ENCODE data around the gene AMZ1. TPM values are rescaled to one million over a fixed set of nuclear protein-coding genes. Genes with fewer than 3 reads are reported as not detected.

Gene AMZ1
- polyA plus RNA-seq, 1 donor: 0.34 TPM

DNA sequence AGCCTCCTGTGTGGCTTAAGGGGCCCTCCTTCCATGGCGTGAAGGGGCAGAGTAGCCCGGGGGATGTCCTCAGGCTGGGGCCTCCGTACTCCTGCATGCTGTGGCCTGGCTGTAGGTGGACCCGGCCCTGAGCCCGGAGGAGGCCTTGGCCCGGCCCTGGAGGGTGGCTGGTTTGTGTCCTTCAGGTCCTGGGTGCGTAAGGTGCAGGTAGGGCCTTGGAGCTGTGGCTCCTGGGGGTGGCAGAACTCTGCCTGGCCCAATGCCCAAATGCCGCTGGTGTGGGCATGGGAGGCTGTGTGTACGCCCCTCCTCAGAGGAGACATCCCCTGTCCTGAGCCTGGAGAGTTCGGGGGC is 26.9 kb upstream of the AMZ1 start:
- Histone ChIP-seq H3K9me3 (ENCODE audit: control insufficient read depth, low read depth, low read length) (peaks cover 6% of the 10 kb centered on the region), H3K4me3 (ENCODE audit: low read length) (no peak overlapping the region), H3K4me1 (ENCODE audit: control insufficient read depth, insufficient read depth, low read length) (peaks cover 11% of the 10 kb centered on the region), H3K27ac (ENCODE audit: low read length) (no peak overlapping the region), H3K36me3 (ENCODE audit: control insufficient read depth, insufficient read depth, low read length) (peaks cover 67% of the 10 kb centered on the region), H3K27me3 (ENCODE audit: control insufficient read depth, insufficient read depth, low read length) (no peaks in the 10 kb centered on the region)
- no peak for DNase-seq
- WGBS (ENCODE audit: insufficient coverage, low lambda C conversion rate): no CpG with 5 or more reads among the region's 10 CpGs

DNA sequence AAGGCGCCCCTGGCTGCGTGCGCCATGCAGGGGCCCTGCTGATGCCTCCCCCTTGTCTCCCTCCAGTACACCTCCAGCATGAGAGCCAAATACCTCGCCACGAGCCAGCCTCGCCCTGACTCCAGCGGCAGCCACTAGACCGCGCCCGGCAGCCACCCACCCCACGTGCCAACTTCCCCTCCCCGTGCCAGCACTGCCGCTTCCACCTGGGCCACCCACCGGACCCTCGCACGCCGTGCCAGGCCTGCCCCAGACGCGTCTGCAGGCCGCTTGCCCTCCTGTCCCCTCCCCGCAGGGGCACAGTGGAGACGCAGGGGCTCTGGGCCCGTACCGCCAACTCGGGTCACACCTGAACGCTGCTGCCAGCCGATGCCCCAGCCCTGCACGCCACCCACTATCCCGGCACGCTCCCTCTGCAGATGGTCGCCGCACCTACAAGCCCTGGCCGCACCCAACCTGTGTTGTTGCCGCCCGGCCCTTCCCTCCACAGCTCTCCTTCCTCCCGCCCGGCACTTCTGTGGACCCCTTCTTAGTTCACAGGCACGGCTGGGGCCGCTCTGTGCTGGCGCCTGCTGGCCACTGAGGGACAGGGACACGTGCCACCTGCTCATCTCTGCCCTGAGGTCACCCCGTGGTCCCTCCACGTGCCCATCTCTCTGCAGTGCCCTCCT is 26.3 kb upstream of the AMZ1 start:
- WGBS (ENCODE audit: insufficient coverage, low lambda C conversion rate): no CpG with 5 or more reads among the region's 43 CpGs
- H3K36me3 ChIP-seq (ENCODE audit: control insufficient read depth, insufficient read depth, low read length): peaks cover 61% of the 10 kb centered on the region

DNA sequence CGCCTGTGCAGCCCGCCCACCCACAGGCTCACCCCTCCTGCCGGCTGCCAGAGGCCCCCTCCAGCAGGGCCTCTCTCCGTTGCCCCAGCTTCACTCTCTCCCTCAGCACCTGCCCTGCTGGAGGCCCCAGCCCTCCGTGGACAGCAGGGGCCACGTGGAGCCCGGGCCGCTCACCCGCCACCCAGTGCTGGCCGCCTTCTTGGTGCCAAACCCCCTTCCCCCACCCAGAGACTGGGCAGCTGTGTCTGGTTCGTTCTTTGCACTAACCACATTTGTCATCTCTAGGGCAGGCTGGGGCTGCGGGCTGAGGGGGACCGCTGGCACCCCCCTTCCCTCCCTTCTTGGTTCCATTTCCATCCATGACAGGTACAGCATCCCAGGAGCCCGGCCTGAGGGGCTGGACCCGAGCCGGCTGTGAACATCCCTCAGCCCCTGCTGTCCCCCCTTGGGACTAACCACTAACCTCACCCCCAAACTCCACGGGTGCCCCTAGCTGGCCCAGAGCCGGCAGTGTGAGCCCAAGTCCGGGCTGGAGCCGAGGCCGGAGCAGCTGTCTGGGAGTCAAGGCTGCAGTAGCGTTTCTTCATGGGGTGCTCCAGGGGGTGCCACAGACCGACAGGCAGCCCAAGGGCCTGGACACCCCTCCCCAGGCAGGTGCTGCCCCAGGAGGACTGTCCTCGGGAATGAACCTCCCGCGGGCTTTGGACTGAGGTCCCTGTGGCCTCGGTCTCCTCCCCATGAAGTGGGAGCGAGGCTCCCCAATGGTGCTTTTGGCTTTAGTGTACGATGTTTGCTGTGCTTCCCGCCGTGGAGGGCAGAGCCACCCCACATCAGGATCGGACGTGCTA is 25.5 kb upstream of the AMZ1 start:
- Histone ChIP-seq H3K27ac (ENCODE audit: low read length) (no peak overlapping the region), H3K27me3 (ENCODE audit: control insufficient read depth, insufficient read depth, low read length) (no peaks in the 10 kb centered on the region), H3K9me3 (ENCODE audit: control insufficient read depth, low read depth, low read length) (peaks cover 6% of the 10 kb centered on the region), H3K4me3 (ENCODE audit: low read length) (no peak overlapping the region), H3K36me3 (ENCODE audit: control insufficient read depth, insufficient read depth, low read length) (peaks cover 53% of the 10 kb centered on the region), H3K4me1 (ENCODE audit: control insufficient read depth, insufficient read depth, low read length) (peaks cover 15% of the 10 kb centered on the region)
- no CpG with 5 or more reads among the region's 33 CpGs for WGBS (ENCODE audit: insufficient coverage, low lambda C conversion rate)
- no peak for DNase-seq

More for the DNA sequence above, 26.3 kb upstream of the AMZ1 start:
- Histone ChIP-seq H3K27me3 (ENCODE audit: control insufficient read depth, insufficient read depth, low read length) (no peaks in the 10 kb centered on the region), H3K4me1 (ENCODE audit: control insufficient read depth, insufficient read depth, low read length) (peaks cover 12% of the 10 kb centered on the region), H3K27ac (ENCODE audit: low read length) (no peak overlapping the region), H3K4me3 (ENCODE audit: low read length) (no peak overlapping the region), H3K9me3 (ENCODE audit: control insufficient read depth, low read depth, low read length) (peaks cover 6% of the 10 kb centered on the region)
- DNase-seq: no peak

DNA sequence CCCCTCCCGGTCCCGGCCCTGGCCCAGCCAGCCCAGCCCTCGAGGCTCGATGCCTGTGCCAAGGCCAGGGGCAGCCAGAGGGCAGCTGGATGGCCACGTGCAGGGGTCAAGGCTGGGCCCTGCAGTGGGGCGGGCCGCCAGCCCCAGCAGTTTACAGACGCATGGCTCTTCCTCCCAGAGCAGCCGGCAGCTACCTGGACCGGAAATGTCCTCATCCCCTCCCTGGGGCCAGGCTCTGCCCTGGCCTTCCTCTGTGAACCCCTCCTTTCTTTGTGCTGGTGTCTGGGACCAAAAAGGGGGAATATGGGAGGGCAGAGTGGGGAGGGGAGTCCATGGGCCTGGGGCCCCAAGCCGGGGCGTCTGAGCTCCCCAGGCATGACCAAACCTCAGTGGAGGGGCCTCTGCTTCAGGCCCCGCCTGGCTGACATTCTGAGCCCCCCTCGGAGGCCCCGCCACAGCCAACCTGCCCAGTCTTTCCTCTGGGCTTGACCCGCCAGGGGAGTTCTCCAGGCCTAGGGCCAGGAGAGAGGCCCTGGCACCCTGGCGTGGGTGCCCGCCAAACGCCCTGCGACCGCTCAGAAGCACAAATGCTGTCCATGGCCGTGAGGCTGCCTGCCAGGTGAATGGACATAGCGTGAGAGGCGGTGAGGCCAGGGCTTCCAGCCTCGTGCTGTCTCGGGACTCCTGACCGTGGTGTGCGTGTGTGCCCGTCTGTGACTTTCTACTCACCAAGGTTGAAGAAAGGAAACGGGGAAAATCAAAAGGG is 24.7 kb upstream of the AMZ1 start:
- H3K27ac ChIP-seq (ENCODE audit: low read length): no peak overlapping the region
- no CpG with 5 or more reads among the region's 30 CpGs for WGBS (ENCODE audit: insufficient coverage, low lambda C conversion rate)
- H3K4me3 ChIP-seq (ENCODE audit: low read length): no peak overlapping the region
- H3K4me1 ChIP-seq (ENCODE audit: control insufficient read depth, insufficient read depth, low read length): peaks cover 17% of the 10 kb centered on the region
- H3K36me3 ChIP-seq (ENCODE audit: control insufficient read depth, insufficient read depth, low read length): peaks cover 45% of the 10 kb centered on the region
- peak in 1 of 2 donors; percentile 36 for DNase-seq
- peaks cover 6% of the 10 kb centered on the region for H3K9me3 ChIP-seq (ENCODE audit: control insufficient read depth, low read depth, low read length)
- no peaks in the 10 kb centered on the region for H3K27me3 ChIP-seq (ENCODE audit: control insufficient read depth, insufficient read depth, low read length)

DNA sequence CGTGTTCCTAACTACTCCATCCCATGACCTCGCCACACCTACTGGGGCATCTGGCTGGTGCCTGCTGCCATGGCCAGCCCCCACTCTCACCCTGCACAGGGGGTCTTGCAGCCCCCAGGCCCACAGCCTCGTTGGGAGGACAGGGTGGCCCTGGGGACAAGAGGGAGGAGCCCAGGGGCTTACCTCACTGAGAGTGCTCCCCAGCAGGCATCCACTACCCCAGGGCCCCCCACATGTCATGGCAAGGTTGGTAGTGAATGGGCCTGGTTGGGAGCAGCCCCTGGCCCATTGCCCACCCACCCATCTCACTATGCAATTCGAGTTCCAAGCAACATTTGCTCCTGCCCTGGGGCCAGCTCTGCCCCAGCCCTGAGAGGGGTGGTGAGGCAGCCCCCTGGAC is 24.0 kb upstream of the AMZ1 start:
- peaks cover 38% of the 10 kb centered on the region for H3K36me3 ChIP-seq (ENCODE audit: control insufficient read depth, insufficient read depth, low read length)
- no peak overlapping the region for H3K4me3 ChIP-seq (ENCODE audit: low read length)
- H3K27ac ChIP-seq (ENCODE audit: low read length): no peak overlapping the region
- peaks cover 17% of the 10 kb centered on the region for H3K4me1 ChIP-seq (ENCODE audit: control insufficient read depth, insufficient read depth, low read length)
- no peaks in the 10 kb centered on the region for H3K27me3 ChIP-seq (ENCODE audit: control insufficient read depth, insufficient read depth, low read length)
- peaks cover 6% of the 10 kb centered on the region for H3K9me3 ChIP-seq (ENCODE audit: control insufficient read depth, low read depth, low read length)
- no peak for DNase-seq
- WGBS (ENCODE audit: insufficient coverage, low lambda C conversion rate): no CpG with 5 or more reads among the region's 4 CpGs

DNA sequence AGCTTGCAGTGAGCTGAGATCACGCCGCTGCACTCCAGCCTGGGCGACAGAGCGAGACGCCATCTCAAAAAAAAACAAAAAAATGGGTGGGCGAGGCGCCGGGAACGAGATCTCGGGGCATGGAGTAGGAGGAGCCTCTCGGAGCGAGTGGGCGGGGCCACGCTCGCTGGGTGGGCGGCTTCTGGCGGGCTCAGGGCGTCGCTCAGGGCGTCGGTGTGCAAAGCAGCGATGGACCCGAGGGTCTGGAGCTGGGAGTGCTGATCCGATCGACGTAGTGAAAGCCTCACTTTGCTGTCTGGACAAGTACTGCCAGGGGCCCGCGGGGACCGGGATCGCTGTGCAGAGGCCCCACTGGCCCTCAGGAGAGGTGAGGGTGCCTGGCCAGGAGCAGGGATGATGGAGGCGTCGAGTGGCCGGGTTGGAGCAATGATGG is 22.6 kb upstream of the AMZ1 start:
- DNase-seq: no peak
- Histone ChIP-seq H3K36me3 (ENCODE audit: control insufficient read depth, insufficient read depth, low read length) (peaks cover 26% of the 10 kb centered on the region), H3K27ac (ENCODE audit: low read length) (no peak overlapping the region), H3K9me3 (ENCODE audit: control insufficient read depth, low read depth, low read length) (peaks cover 6% of the 10 kb centered on the region), H3K4me1 (ENCODE audit: control insufficient read depth, insufficient read depth, low read length) (peaks cover 17% of the 10 kb centered on the region), H3K4me3 (ENCODE audit: low read length) (no peak overlapping the region), H3K27me3 (ENCODE audit: control insufficient read depth, insufficient read depth, low read length) (no peaks in the 10 kb centered on the region)
- WGBS (ENCODE audit: insufficient coverage, low lambda C conversion rate): no CpG with 5 or more reads among the region's 33 CpGs

DNA sequence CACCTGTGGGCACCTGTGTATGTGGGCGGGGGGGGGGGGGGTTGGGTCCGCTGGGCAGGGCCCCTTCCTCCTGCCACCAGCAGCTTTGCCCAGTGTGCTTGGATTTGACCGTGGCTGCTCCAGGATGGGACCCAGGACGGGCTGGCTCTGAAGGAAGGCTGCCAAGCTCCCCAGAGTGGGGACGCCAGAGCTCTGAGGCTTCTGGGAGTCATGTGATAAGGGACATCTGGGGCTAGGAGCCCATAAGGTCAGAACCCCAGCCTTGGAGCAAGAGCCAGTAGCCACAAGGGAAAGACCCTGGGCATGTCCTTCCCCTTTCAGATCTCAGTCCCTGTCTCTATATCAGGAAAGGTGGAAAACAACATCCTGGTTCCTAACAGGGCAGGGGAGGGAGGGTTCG is 21.8 kb upstream of the AMZ1 start:
- no peaks in the 10 kb centered on the region for H3K27me3 ChIP-seq (ENCODE audit: control insufficient read depth, insufficient read depth, low read length)
- H3K36me3 ChIP-seq (ENCODE audit: control insufficient read depth, insufficient read depth, low read length): peaks cover 19% of the 10 kb centered on the region
- DNase-seq: no peak
- H3K27ac ChIP-seq (ENCODE audit: low read length): no peak overlapping the region
- peaks cover 17% of the 10 kb centered on the region for H3K4me1 ChIP-seq (ENCODE audit: control insufficient read depth, insufficient read depth, low read length)
- H3K4me3 ChIP-seq (ENCODE audit: low read length): no peak overlapping the region
- H3K9me3 ChIP-seq (ENCODE audit: control insufficient read depth, low read depth, low read length): peaks cover 6% of the 10 kb centered on the region
- WGBS (ENCODE audit: insufficient coverage, low lambda C conversion rate): no CpG with 5 or more reads among the region's 6 CpGs

DNA sequence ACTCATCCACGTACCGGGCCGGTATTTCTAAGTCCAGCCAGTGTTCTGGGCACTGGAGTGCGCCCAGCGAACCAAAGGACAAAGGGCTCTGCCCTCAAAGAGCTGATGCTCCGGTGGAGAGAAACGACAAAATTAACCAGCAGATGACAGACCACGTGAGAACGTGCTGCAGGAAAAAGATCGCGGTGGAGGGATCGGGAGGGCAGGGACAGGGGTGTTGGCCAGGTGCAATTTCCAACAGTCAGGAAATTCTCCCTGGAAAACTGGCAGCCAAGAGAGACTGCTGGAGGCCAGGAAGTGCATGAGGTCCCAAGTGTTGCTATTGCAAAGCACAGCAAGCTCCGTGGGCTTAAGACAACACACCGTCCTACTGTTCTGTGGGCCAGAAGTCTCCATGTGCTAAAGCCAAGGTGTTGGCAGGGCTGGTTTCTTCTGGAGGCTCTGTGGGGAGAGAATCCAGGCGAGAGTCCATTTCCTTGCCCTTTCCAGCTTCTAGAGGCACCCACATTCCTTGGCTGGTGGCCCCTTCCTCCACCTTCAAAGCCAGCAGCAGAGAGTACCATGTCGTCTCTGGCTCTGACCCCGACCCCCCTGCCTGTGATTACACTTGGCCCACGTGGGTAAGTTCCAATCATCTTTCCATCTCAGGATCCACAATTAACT is 21.3 kb upstream of the AMZ1 start:
- peaks cover 14% of the 10 kb centered on the region for H3K36me3 ChIP-seq (ENCODE audit: control insufficient read depth, insufficient read depth, low read length)
- WGBS (ENCODE audit: insufficient coverage, low lambda C conversion rate): 94% methylated on average over 6 of the region's 18 CpGs
- H3K9me3 ChIP-seq (ENCODE audit: control insufficient read depth, low read depth, low read length): peaks cover 6% of the 10 kb centered on the region
- peak; percentile 47 to 60 for DNase-seq
- H3K4me3 ChIP-seq (ENCODE audit: low read length): no peak overlapping the region
- no peak overlapping the region for H3K27ac ChIP-seq (ENCODE audit: low read length)
- peaks cover 17% of the 10 kb centered on the region for H3K4me1 ChIP-seq (ENCODE audit: control insufficient read depth, insufficient read depth, low read length)
- no peaks in the 10 kb centered on the region for H3K27me3 ChIP-seq (ENCODE audit: control insufficient read depth, insufficient read depth, low read length)

DNA sequence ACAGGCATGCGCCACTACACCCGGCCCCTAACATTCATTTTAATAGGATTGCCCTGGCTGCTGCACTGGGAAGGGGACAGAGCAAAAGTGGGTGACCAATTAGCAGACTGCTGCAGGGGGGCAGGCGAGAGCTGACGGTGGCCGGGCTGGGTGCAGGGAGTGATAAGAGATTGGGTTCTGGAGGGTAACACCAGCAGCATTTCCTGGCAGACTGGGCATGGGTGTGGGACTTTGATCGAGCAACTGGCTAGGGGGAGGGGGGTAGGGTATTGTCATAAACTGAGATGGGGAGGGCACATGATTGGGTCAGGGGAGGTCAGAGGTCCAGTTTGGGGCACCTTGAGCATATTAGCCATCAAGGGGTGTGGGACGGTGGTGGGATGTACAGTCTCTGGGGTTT is 20.2 kb upstream of the AMZ1 start:
- DNase-seq: no peak
- WGBS (ENCODE audit: insufficient coverage, low lambda C conversion rate): no CpG with 5 or more reads among the region's 7 CpGs
- Histone ChIP-seq H3K27ac (ENCODE audit: low read length) (no peak overlapping the region), H3K4me1 (ENCODE audit: control insufficient read depth, insufficient read depth, low read length) (peaks cover 14% of the 10 kb centered on the region), H3K9me3 (ENCODE audit: control insufficient read depth, low read depth, low read length) (peaks cover 6% of the 10 kb centered on the region), H3K4me3 (ENCODE audit: low read length) (no peak overlapping the region), H3K36me3 (ENCODE audit: control insufficient read depth, insufficient read depth, low read length) (peaks cover 3% of the 10 kb centered on the region), H3K27me3 (ENCODE audit: control insufficient read depth, insufficient read depth, low read length) (no peaks in the 10 kb centered on the region)

DNA sequence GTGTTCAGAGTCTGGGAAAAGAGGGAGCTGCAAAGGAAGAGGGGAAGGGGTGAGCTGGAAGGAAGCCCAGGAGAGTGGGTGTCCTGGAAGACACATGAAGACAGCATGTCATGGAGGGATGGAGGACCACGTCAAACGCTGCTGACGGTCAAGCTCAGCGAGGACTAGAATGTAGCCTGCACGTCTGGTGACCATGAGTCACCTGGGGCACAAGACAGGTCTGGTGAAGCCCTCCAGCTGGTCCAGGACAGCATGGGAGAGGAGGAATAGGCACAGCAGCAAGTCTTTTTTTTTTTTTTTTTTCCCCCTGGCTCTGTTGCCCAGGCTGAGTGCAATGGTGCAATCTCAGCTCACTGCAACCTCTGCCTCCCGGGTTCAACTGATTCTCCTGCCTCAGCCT is 19.6 kb upstream of the AMZ1 start:
- H3K27me3 ChIP-seq (ENCODE audit: control insufficient read depth, insufficient read depth, low read length): no peaks in the 10 kb centered on the region
- H3K27ac ChIP-seq (ENCODE audit: low read length): no peak overlapping the region
- no CpG with 5 or more reads among the region's 6 CpGs for WGBS (ENCODE audit: insufficient coverage, low lambda C conversion rate)
- H3K36me3 ChIP-seq (ENCODE audit: control insufficient read depth, insufficient read depth, low read length): no peaks in the 10 kb centered on the region
- peaks cover 9% of the 10 kb centered on the region for H3K4me1 ChIP-seq (ENCODE audit: control insufficient read depth, insufficient read depth, low read length)
- DNase-seq: peak in 1 of 2 donors; percentile 23
- H3K9me3 ChIP-seq (ENCODE audit: control insufficient read depth, low read depth, low read length): peaks cover 6% of the 10 kb centered on the region
- H3K4me3 ChIP-seq (ENCODE audit: low read length): no peak overlapping the region
